GM19240 (cell line): ENCODE measurements around the gene RNF150.

Source experiments
- DNase-seq: peaks from one replicate; pipeline ENCODE4 v3.0.0; 2011; ENCODE audit warnings: low spot score; ENCODE audit not compliant: insufficient read length

Gene RNF150

DNA sequence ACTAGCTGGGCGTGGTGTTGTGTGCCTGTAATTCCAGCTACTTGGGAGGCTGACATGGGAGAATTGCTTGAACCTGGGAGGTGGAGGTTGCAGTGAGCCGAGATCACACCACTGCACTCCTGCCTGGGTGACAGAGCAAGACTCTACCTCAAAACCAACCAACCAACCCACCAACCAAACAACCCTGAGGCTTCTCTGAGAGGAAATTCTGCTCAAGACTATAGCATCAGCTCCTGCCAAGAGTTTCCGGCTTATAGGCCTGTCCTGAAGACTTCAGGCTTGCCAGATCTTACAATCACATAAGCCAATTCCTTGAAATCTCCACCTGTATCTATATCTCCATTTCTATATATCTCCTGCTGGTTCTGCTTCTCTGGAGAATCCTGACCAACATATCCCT lies 203.3 kb downstream of the RNF150 start:
- no peak for DNase-seq

DNA sequence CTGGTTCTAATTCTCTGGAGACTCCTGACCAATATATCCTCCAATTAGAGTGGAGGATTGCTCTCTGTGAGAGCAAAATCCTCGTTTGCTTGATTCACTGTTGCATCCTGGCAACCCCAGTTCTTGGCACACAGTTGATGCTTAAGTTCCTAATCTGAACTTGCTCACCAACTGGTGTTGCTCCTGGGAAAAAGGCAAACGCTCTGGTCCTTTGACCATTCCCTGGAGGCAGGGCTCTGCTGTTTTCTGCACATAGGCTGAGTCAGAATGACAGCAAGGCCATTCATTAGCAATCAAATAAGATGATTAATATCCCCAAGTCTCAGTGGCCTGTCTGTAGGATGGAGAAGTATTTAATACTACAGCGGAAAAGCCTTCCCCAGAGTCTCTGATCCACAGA lies 204.4 kb downstream of the RNF150 start:
- DNase-seq = no peak

DNA sequence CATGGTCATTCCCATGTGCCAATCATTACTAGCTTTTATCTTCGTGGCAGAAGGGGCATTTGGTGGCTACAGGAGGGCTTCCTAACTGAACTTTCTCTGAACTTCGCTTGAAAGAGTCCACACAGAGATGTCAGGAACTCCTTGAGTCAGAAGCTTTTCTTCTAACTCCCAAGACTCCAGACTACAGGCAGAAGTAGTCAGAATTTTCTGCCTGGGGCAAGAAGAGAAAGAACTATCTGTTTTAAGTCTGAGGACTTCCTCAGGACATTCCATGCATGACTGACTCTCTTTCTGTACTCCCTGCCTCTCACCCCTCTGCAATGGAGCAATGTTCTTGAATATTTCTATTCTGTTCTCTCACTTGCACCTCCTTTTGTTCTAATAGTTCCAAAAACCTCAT lies 206.6 kb downstream of the RNF150 start:
- no peak for DNase-seq

DNA sequence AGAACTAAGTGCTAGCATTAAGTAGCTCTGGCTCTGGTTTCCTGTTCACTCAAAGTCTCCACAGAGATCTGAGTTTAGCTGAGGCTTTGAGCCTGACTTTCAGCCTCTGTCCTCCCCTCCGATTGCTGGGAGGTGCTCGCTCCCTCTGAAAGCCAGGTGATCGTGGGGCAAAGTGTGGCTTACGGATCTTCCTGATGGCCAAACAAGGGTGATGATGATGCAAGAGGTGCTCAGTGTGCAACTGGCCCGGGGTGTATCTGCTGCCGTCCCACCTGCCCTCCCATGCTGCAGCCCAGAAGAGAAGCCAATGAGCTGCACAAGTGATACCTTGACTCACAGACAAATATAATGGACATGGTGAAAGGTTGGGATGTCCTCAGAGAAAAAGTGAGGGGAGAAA lies 207.9 kb downstream of the RNF150 start:
- DNase-seq = no peak

DNA sequence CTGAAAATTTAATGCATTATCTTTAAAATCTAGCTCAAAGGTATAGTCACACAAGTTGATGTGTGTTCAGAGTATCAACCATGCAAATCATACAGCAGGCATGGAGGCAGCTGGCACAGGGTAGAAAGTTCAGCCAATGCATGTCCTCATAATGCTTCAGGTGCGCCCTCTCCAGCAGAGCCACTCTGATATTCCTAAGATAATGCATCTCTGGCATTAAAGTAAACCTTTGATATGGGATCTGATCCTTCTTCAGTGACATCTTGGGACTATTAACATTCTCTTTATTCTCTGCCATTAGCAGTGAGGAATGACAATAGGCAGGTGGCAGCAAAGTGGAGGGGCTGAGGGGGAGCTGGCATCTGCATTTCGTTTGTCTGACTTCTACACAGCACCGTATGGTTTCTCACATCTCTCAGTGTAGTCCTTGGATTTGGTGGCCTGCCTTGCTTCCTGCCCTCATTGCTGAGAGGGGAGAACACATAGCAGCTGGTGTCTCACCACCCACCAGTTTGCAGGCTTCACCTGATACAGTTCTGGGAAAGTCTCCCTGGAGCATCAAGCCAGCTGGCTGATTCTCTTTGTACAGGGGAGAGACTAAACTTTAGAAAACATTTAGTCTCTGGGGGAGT lies 208.4 kb downstream of the RNF150 start:
- no peak for DNase-seq

DNA sequence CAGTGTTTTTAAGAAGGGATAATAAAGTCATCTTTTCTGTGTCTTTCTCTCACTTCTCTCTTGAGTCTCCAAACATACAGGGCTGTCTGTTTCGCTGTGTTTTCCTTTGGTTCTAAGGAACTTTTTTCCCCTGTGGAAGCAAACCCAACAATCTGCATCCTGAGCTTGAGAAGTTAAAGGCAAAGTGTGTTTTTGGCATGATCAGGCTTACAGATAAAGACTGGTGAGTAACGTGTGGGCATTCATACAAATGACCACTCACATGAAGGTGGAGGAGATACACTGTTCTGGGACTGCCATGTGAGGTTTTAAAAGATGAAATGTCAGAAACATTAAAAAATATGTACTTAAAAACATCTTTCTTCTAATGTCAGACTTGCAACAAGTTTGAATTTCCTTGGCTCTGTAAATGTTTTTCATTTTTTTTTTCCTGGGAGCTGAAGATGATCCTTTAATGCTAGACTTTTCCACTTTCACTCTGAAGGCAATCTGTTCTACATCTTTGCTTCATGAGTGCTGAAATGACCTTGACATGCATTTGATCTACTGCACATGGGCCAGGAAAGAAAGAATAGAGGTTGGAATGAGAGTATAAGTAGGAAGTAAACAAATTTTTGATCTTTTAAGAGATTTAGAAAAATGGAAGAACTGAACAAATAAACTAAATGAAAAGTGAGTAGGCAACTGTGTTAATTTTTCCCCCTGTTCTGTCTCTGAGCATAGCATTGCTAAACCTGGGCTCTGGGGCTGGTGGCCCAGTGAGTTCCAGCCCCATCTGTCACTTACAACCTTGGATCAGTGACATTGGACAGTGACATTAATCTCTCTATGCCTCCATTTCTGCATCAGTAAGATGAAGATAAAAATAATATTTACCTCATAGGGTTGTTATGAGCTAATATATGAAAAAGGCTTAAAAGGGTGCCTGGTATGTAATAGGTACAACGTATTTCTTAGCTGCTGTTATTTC lies 226.0 kb downstream of the RNF150 start:
- DNase-seq = no peak

DNA sequence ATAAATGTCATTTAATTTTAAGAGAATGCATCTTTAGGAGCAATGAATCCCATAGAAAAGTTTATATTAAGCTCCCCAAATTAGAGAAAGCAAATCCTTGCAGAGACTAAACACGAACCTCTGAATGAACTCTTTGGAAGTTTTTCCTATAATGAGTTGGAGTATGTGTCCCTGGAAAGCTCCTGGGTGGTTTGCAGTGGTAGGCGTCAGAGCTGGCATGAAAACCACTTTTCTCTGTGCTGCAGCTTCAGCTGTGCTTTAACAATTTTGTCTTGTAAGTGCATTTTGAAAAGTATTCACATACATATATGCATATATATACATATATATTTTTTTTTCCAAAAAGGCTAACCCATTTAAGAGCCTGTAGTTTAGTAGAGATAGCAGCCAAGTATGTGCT lies 228.4 kb downstream of the RNF150 start:
- no peak for DNase-seq

DNA sequence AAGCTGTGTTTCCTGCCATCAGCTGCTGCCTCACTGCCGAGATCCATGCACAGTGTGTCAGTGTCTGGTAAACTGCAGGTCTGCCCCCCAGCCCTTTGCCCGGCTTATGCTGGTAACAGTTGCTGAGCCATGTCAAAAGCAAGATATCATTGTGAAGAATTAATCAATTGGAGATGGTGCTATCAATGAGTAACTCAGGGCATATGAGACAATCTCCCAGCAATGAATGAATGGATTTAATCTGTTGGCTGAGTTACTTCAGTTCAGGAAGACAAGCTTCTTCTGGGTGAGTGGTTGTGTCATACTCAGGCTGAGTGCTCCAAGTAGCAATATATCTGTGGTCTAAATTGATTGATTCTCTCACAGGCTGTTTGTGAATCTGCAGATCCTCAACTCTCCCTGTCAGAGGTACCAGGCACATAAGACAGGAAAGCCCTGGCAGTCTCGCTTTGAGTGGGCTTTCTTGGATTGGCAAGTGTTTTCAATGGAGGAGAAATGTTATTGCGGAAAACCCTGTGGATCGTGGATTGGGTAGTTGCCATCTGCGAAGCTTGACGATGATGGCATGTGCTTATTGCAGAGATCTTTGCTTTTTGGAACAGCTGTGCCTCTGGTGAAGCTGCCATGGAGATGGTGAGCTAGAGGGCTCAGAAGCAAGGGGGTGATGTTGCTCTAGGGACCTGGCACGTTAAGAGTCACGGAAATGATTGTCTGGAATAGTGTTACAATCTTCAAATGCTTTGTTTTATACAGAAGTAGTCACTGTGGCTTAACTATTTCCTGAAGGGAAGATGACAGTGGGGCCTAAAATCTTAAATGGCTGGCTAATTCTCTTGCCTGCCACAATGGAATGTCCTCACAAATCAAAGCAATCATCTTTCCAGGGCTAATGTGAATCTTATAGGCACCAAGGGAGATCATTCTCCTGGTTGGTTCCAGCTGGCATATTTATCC lies 229.5 kb downstream of the RNF150 start:
- no peak for DNase-seq

DNA sequence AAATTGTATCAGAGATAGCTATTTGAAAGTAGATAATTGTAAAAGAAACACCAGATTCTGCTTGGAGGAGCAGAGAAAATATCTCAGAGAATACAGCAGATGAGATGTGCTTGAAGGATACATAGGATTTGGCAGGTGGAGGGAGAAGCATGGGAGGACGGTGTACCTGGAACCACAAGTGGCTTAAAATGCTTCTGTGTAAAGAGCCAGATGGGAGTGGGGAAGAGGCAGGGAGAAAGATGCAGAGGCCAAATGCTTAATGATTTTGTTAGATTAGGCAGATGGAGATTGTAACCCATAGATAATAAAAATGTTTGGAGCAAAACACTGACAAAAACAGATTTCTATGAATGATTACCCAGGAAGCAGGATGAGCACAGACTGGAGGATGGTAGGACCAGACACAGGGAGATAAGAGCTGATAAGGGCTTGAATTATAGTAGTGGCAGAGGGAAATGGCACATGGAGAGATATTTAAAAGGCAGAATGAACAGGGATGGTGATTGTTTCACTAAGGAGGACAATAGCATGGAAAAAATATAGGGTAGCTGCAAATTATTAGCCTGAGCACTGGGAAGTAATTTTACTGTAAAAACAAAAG lies 231.4 kb downstream of the RNF150 start:
- no peak for DNase-seq

DNA sequence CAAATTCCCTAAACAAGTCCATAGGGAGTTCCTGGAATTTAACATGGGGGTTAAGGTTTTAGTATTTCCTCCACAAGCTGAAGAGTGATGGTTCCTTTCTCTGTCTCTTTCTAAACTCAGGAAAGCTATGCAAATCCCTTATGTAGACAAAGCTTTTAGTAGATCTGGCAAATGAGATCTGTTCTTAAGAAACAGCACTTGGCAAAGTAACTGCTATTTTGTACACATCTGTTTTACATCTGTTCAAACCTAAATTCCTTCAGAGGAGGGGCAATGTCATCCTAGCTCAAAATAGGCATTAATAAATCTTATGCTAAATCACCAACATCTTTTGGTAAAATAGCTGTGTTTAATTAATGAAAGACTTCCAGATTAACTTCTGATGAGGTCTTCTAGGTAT lies 239.3 kb downstream of the RNF150 start:
- DNase-seq = no peak

DNA sequence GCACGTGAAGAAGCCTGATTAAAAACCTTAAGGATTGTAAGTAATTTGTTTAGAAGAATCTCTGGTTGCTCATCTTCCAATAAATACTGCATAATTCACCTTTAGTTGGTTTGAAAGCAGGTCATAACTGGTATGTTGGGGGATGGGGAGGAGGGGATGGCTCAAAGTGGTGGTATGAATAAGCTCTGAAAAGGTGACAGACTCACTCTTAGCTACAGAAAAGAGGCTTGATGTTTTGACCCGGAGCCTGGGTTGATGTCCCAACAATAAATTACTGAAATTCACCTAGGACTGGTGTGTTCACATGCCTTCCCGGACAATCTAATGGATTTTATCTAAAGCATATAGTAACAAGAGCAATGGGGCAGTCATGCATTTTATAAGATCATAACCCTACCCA lies 245.2 kb downstream of the RNF150 start:
- DNase-seq = no peak

DNA sequence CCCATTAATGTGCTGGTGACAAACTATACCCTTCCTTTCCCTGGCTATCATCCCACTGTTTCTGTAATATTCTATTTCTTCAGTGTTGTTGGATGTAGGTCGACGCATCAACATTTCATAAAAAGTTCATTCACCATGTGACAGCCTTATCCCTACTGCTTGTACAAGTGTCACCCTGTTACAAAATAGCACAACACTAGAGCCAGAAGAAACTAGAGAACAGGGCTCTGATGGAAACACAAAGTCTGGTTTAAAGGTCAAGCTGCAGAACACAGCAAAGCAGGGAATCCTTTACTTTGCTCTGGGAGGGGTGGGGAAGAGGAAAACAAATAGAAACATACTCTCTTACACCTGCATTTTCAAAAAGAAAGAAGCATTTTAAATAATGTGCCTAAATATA lies 245.8 kb downstream of the RNF150 start:
- no peak for DNase-seq

DNA sequence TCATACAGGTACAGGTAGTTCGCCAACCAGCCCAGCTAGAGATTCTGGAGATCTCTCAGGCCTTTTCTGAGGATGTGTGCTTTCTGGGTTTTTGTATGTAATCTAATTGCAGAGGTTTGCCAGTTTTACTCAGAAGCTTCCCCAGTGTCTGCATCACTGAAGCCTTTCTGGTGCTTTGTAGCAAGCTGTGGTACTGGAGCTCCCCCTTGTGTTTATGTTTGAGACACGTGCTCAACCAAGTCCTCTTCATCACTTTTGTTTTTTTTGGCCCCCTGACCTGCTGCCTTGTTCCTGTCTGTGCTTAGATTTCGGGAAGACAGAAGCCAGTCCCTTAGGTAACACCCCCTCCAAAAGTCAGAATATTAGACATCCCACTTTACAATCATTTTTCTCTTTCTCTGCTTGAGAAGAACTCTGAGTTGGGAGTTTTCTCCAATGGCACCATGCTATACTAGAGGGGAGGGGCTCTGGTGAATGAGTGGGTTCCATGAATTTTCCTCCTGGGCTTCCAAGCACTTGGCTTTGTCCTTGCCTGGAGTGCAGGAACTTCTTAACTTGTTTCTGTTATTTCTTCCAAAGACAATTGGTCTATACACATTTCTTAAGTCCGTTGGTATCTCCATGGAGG lies 248.7 kb downstream of the RNF150 start:
- DNase-seq = peak; percentile 27

DNA sequence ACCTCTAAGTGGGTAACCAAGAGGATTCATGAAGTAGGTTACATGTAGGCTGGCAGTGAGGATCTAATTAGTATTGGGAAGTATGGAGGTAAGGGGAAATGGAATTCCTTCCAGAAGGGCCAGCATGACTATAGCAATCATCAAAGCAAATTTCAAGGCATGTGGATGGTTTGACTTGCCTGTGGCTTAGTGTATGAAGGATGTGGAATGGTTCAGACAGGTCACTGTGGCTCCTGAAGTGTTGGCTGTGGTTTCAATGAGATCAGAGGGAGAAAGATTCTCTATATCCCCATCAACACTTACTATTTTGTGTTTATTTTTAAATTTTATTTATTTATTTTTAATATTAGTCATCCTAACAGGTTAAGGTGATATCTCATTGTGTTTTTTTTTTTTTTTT lies 255.5 kb downstream of the RNF150 start:
- no peak for DNase-seq

DNA sequence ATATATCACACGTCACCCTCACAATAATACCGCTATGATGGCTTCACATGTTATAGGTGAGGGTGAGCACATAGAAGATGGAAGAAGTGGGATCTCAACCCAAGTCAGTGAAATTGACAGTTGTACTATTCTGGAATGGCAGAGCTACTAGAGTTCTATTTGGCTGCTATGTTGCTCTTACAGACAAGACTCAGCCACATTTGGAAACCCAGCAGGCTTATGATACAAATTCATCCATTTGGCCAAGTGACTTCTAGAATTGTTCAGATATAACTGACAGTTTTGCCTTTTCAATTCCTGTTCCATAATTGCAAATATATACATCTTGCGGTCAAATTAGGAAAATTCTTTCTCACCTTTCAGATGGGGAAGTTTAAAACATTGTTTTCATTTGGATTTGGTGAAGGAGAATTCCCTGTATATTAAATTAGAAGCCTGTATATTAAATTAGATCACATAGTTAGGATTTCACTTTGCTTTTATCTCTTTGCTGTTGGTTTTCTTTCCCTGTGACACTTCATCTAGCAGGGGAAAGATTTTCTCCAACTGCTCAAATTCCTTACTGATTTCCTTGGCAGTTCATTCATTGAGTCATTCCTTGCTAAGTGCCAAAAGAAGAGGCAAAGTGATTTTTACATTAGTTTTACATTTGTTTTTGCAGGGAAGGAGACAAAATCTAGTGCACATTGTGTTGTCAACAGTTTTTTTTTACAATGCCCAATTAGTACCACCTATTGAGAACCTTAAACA lies 256.5 kb downstream of the RNF150 start:
- DNase-seq = no peak

DNA sequence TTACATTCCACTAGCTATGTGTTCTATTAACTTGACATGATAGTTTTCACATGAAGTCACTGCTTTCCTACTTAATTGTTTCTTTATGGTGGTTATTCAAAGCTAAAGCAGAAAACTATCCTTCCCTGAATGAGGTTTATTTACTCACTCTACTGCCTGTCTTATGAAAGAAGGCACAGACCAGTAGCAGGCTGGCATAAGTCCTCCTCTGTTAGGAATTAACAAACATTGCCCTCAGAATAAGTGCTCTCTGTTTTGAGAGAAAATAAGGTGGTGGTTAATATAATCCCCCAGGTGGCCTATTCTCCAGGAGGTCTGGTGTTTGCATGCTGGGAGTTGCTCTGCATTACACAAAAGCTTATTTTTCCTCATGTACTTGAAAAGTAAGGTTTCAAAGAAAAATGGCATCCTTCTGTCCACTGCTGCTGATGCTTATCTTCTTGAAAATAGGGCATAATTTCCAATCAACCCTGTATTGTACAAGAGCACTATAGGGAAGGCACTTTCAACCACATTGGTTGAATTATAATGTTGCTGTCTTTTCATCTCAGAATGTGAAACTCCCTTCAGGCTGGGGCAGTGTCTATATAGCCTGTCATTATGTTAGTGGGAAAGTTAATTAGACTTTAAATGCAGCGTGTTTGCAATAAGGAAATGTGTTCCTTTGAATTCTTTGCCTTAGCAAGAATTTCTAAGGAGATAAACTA lies 257.4 kb downstream of the RNF150 start:
- DNase-seq = no peak

DNA sequence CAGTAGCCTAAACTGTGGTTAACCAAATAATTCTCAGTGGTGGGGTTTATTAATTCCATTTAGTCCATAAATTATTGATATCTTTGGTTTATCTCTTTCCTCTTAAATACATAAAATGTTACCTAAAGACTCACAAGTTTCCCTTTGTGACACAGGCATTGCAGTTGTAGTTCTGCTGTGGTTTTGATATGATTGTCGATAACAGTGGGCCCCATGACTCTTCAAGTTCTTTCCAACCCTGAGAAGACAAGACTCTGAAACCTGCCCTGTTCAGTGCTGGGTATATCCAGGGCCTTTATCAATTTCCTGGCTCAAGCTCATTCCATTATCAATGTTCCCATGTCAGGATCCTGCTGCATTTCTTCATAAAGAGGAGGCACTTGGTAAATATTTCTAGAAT lies 259.2 kb downstream of the RNF150 start:
- DNase-seq = no peak

DNA sequence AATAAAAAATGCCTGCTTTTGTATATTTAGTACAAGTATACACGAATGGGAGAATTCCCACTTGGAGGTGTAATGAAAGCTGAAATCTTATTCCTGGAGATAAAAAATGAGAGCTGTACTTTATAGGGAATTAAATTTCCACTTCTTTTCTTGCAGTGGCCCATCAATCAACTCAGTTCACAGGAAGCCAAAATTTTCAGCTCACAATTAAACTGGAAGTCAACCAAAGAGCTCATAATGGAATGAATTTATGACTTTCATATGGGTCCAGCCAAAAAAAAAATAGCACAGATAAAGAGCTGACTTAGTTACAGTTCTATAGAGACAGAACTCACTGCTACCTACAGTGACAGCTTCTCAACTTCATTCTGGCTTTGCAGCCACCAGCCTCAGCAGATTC lies 261.9 kb downstream of the RNF150 start:
- no peak for DNase-seq

DNA sequence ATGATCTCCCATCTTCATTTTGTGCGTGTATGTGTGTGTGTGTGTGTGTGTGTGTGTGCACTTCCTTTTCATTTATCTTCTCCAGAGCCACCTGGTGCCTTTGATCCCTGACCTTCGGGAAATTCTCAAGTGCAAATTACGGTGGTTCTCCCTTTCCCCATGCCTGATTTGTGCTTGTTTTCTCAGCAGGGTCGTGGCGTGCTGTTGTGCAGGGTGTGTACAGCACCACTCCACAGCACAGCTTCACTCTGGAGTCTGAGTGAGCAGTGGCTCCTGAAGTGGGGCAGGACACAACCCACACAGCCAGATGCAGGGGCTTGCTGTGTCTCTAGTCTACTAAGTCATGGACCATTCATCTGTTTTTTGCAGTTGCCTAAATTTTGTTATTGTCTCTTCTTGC lies 262.8 kb downstream of the RNF150 start:
- DNase-seq = no peak

DNA sequence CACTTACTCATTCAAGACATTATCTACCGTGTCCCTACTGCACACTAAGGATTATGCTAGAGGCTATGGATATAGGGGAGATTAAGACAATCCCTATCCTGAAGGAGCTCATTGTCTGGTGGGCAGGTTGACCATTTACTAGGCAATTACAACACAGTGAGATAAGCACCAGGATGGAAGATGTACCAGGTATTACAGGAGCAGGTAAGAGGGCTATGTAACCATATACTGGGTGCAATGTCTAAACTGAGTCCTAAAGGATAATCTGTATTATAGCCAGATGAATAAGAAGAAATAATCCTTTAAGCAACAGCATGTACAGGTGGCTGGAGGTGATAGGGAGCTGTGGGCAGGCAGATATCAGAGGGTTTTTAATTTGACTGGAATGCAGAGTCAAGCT lies 263.8 kb downstream of the RNF150 start:
- no peak for DNase-seq
